ENCODE data around the gene PMM1.
"Not testable (repeated sequence)": the region's sequence is repeated elsewhere in the genome, so short reads cannot be mapped to it uniquely, and the experiment has no call there.

Gene PMM1

GRCh38 chr22:41596776-41597634 is 7.4 kb upstream of the PMM1 start:
- DNase-seq, result peak in 1 of 5 donors; percentile 25

- DNase-seq, result no peak
Observed at GRCh38 chr22:41595703-41596102, 6.1 kb upstream of the PMM1 start.

GRCh38 chr22:41593336-41593960 is 3.8 kb upstream of the PMM1 start:
- not testable (repeated sequence) for DNase-seq

- DNase-seq, result no peak
Observed at GRCh38 chr22:41587347-41587723, 2.3 kb downstream of the PMM1 start.

- no peak for DNase-seq
Observed at GRCh38 chr22:41585898-41586297, 3.7 kb downstream of the PMM1 start.

- no peak for DNase-seq
Observed at GRCh38 chr22:41584881-41585280, 4.8 kb downstream of the PMM1 start.

- DNase-seq, result no peak
Observed at GRCh38 chr22:41582694-41583093, 6.9 kb downstream of the PMM1 start.

- no peak for DNase-seq
Observed at GRCh38 chr22:41579997-41580355, 9.7 kb downstream of the PMM1 start.

- no peak for DNase-seq
Observed at GRCh38 chr22:41579297-41579996, 10.2 kb downstream of the PMM1 start.

- DNase-seq, result no peak
Observed at GRCh38 chr22:41578818-41579217, 10.8 kb downstream of the PMM1 start.

GRCh38 chr22:41578114-41578513 is 11.5 kb downstream of the PMM1 start:
- DNase-seq, result no peak

- peak in 2 of 5 donors; percentile 11 to 40 for DNase-seq
Observed at GRCh38 chr22:41576877-41577276, 12.8 kb downstream of the PMM1 start.

- DNase-seq, result no peak
Observed at GRCh38 chr22:41575533-41575932, 14.1 kb downstream of the PMM1 start.

GRCh38 chr22:41574847-41575381 is 14.7 kb downstream of the PMM1 start:
- no peak for DNase-seq

- DNase-seq, result no peak
Observed at GRCh38 chr22:41573677-41574076, 16.0 kb downstream of the PMM1 start.

- DNase-seq, result not testable (repeated sequence)
Observed at GRCh38 chr22:41572305-41572704, 17.3 kb downstream of the PMM1 start.

- no peak for DNase-seq
Observed at GRCh38 chr22:41571786-41572185, 17.9 kb downstream of the PMM1 start.

GRCh38 chr22:41570221-41570620 is 19.4 kb downstream of the PMM1 start:
- no peak for DNase-seq

GRCh38 chr22:41568811-41569210 is 20.8 kb downstream of the PMM1 start:
- no peak for DNase-seq

GRCh38 chr22:41567512-41567768 is 22.2 kb downstream of the PMM1 start:
- no peak for DNase-seq

- DNase-seq, result peak in 1 of 5 donors; percentile 38
Observed at GRCh38 chr22:41565403-41566054, 24.1 kb downstream of the PMM1 start.

- DNase-seq, result no peak
Observed at GRCh38 chr22:41564563-41564962, 25.1 kb downstream of the PMM1 start.

GRCh38 chr22:41563051-41563711 is 26.5 kb downstream of the PMM1 start:
- DNase-seq, result no peak

Data from T-helper 1 cell (primary cell).